Fibroblast of mammary gland (primary cell): ENCODE results near the gene LENG9.

Source experiments
- DNase-seq: peaks from one replicate; pipeline ENCODE4 v3.0.0-alpha.2; 2010; ENCODE audit warnings: low read depth
- H3K4me3 ChIP-seq: 2 replicates; pipeline ENCODE4 v1.5.1; 2011; ENCODE audit warnings: low read depth, mild to moderate bottlenecking, low read length, moderate library complexity; ENCODE audit not compliant: control insufficient read depth
- CTCF ChIP-seq: conservative IDR thresholded peaks from 2 replicates; pipeline ENCODE4 v1.5.1; 2011; ENCODE audit warnings: low read depth, low read length, inconsistent platforms; ENCODE audit not compliant: control insufficient read depth, insufficient read depth

LENG9 gene

DNA sequence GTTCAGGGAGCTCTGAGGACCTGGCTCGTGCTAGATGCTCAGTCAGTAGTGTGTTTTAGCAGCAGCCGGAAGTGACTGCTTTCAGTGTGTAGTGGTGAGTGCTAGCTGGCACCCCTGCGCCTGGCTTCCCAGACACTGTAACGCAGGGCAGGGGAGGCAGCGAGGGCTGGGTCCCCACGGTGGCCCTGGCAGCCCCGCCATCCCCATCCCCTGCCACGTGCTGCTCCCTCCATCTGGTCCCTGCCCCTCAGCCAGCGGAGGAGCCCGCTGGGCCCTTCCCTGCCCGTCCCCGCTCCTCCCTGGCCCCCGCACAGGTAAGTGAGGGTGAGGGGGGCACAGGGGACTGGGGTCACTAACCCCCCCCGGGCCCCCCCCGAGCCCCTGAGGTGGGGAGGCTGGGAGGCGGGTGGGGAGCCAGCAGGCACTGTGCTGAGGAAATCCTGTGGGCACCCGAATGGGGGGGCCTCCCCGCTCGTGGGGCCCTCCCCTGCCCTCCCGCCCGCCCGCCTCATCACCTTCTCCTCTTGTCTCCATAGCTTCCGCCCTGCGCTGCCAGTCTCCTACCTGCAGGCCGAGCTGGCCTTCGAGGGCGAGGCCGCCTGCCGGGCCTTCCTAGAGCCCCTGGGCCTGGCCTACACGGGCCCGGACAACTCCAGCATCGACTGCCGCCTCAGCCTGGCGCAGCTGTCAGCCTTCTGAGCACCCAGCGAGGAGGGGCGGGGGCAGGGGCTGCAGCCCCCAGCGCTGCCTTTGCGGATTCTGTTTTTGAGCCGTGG, 3.2 kb downstream of the LENG9 start:
- no peak for TF ChIP-seq CTCF
- no peak for DNase-seq
- H3K4me3 ChIP-seq = no peak overlapping the region

GRCh38 chr19:54459282-54460229, 4.0 kb downstream of the LENG9 start:
- TF ChIP-seq CTCF = no peak
- H3K4me3 ChIP-seq = no peak overlapping the region
- no peak for DNase-seq

DNA sequence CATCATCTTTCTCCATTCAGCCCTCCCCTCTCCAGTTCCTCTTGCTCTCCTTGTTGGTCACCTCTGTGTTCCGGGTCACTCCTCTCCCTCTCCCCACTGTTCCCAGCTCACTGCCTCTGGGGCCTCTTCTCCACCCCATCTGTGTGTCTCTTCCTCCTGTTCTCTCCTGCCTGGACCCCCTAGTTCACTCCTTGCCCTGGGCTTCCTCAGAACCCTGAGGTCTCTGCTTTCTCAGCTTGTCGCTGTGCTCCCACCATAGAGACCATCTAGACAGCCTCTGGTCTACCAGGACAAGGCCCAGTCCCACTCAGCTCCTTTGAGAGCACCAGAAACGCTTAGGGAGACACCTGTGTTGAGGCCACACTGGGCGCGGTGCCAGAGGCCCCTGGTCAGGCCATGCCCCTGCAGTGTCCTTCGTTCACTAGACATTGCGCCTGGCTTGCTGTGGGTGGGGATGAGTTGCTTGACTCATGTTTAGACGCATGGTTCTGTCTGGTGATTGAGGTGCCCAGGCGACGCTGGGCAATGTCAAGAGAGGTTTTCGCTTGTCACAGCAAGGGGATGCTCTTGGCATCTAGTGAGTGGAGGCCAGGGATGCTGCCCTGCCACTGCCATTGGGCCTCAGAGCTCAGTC, 4.8 kb downstream of the LENG9 start:
- TF ChIP-seq CTCF = no peak
- DNase-seq = no peak
- no peak overlapping the region for H3K4me3 ChIP-seq

- TF ChIP-seq CTCF = no peak
- DNase-seq = no peak
Observed at GRCh38 chr19:54457773-54458647, 5.6 kb downstream of the LENG9 start.

GRCh38 chr19:54456423-54457373, 6.9 kb downstream of the LENG9 start:
- H3K4me3 ChIP-seq = no peak overlapping the region
- TF ChIP-seq CTCF = no peak
- no peak for DNase-seq

More at GRCh38 chr19:54457773-54458647, 5.6 kb downstream of the LENG9 start:
- H3K4me3 ChIP-seq = no peak overlapping the region
